HFFc6 (cell line): ENCODE results near the gene PIMREG. TPM values are rescaled to one million over a fixed set of nuclear protein-coding genes. Genes with fewer than 3 reads are reported as not detected.

Source experiments
- DNase-seq: peaks from one replicate; pipeline ENCODE4 v3.0.0-alpha.2; 2018
- H3K27ac Mint-ChIP-seq: 2 replicates; pipeline ENCODE4 v1.8.0; 2020; ENCODE audit warnings: mild to moderate bottlenecking, mixed read lengths
- H3K27me3 Mint-ChIP-seq: 2 replicates; pipeline ENCODE4 v1.8.0; 2021; ENCODE audit warnings: mild to moderate bottlenecking, moderate library complexity, mixed read lengths; ENCODE audit not compliant: insufficient read depth
- H3K36me3 Mint-ChIP-seq: 2 replicates; pipeline ENCODE4 v1.8.0; 2021; ENCODE audit warnings: low read depth, mixed read lengths
- H3K4me1 Mint-ChIP-seq: 2 replicates; pipeline ENCODE4 v1.8.0; 2020; ENCODE audit warnings: low read depth, mixed read lengths
- H3K4me3 Mint-ChIP-seq: 2 replicates; pipeline ENCODE4 v1.8.0; 2020; ENCODE audit warnings: mild to moderate bottlenecking, moderate library complexity, mixed read lengths
- H3K9me3 Mint-ChIP-seq: 2 replicates; pipeline ENCODE4 v1.8.0; 2020; ENCODE audit warnings: mild to moderate bottlenecking, mixed read lengths
- total RNA-seq, 6 experiments: library from RNA; stranded (reverse); fragmentation: NEBNext Ultra II Directional; extraction: Animal tissue kit (Norgen Biotek cat#: 25700); gene quantifications; 2 replicates in 1 of 6; 3 replicates in 5 of 6; pipeline ENCODE4 v1.2.3, GENCODE V29; 2021
- TF ChIP-seq, protein P1 (sequence below): fragments of 200-600 bp; sonication (generic); IDR thresholded peaks from 2 replicates; pipeline ENCODE4 v1.5.0; 2021; ENCODE audit warnings: antibody characterized with exemption, mild to moderate bottlenecking

Gene PIMREG
- total RNA-seq, 6 experiments from 2014 or later = 17.0 to 42.5 (median 38.7) TPM

DNA sequence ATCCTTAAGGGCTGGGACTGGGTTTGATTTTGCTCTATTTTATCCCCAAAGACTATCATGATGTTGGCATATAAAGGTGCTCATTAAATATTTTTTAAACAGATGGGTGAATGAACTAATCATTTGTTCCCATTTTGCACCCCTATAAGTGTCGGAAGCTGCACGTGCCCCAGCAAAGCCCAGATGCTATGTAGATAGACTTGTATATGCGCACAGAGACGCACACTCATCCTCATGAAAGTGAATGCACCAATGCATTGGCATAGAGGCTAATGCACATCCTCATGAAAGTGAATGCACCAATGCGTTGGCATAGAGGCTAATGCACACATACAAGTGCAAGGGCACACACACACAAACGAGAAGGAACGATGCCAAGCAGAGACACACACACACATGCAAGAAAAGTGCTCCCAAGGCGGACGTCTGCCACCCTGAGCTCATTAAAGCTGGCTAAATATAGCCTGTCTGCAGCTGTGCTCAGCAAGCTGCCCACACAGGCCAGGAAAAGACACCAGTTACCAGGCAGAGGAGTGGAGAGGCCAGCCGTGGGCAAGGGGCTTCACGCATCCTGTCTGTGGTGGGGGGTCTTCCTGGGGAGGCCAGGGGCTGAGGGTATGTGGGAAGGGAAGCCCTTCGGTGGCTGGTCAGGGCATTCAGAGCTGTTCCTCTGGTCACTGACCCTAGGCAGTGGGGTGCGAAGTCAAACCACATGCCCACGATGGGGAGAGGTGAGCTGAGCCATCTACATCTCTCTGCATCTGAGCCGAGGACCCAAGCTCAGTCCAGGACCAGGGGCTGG lies 52.6 kb downstream of the PIMREG start:
- peaks cover 36% of the 10 kb centered on the region for H3K27me3 Mint-ChIP-seq
- TF ChIP-seq, protein P1, sequence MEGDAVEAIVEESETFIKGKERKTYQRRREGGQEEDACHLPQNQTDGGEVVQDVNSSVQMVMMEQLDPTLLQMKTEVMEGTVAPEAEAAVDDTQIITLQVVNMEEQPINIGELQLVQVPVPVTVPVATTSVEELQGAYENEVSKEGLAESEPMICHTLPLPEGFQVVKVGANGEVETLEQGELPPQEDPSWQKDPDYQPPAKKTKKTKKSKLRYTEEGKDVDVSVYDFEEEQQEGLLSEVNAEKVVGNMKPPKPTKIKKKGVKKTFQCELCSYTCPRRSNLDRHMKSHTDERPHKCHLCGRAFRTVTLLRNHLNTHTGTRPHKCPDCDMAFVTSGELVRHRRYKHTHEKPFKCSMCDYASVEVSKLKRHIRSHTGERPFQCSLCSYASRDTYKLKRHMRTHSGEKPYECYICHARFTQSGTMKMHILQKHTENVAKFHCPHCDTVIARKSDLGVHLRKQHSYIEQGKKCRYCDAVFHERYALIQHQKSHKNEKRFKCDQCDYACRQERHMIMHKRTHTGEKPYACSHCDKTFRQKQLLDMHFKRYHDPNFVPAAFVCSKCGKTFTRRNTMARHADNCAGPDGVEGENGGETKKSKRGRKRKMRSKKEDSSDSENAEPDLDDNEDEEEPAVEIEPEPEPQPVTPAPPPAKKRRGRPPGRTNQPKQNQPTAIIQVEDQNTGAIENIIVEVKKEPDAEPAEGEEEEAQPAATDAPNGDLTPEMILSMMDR = no peak

DNA sequence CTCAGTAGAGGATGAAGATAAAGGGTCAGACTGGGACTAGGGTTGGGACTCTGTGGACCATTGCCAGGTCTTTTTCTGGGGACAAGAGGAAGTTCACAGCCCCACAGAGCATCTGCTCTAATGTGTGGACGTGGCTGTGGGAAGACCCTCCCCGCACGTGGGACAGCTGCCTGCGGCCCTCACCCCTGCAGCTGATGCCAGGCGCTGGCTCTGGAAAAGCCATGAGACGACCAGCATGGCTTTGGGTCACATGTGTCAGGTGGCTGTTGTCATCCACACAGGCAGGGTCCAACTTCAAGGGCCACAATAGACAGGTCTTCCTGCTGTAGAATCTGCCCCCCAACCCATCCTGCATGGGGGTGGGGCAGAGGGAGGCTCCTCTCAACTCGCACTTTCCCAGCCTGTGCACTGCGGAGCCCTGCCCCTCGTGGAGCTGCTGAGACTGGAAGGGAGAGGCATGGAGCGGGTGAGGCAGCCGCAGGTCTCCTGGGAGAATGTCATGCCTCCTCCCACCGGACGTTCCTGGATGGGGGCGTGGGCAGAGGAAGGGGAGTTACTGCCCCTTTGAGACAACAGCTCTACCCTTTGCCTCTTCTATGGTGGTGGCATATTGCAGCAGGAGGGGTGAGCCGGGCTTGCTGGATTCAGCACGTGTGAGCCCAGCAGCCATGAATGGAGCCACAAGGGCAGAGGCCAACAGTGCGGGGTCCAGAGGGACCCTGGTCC lies 53.4 kb downstream of the PIMREG start:
- peaks cover 39% of the 10 kb centered on the region for H3K27me3 Mint-ChIP-seq
- H3K4me1 Mint-ChIP-seq = peaks cover 11% of the 10 kb centered on the region; the same call in 1 of the 2 replicates
- no peak overlapping the region for H3K4me3 Mint-ChIP-seq
- TF ChIP-seq, protein P1 = no peak
- no peak overlapping the region for H3K27ac Mint-ChIP-seq
- no peaks in the 10 kb centered on the region for H3K36me3 Mint-ChIP-seq
- no peak for DNase-seq
- no peaks in the 10 kb centered on the region for H3K9me3 Mint-ChIP-seq

More for the DNA sequence above, 52.6 kb downstream of the PIMREG start:
- Mint-ChIP-seq H3K9me3 (no peaks in the 10 kb centered on the region), H3K36me3 (no peaks in the 10 kb centered on the region), H3K4me1 (peaks cover 11% of the 10 kb centered on the region; the same call in 1 of the 2 replicates), H3K27ac (no peak overlapping the region), H3K4me3 (no peak overlapping the region)
- no peak for DNase-seq

DNA sequence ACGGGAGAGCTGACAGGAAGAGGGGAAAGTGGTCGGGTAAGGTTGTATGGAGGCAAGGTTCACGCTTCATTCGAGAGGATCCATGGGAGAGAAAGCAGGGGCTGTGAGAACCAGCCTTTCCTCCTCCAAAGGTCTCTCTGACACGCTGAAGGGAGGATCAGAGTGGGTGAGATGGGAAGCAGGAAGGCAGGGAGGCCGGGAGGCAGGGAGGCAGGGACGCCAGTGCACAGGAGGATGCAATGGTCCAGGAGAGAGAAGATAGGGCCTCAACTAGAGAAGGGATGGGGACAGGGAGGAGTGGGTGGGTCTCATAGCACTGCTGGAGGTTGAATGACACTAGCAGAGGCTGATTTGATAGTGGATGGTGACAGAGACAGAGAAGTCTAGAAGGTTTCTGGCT lies 54.1 kb downstream of the PIMREG start:
- Mint-ChIP-seq H3K27me3 (peaks cover 37% of the 10 kb centered on the region), H3K4me1 (peaks cover 11% of the 10 kb centered on the region; the same call in 1 of the 2 replicates), H3K4me3 (no peak overlapping the region), H3K27ac (no peak overlapping the region), H3K9me3 (no peaks in the 10 kb centered on the region), H3K36me3 (no peaks in the 10 kb centered on the region)
- TF ChIP-seq, protein P1 = no peak
- DNase-seq = no peak

DNA sequence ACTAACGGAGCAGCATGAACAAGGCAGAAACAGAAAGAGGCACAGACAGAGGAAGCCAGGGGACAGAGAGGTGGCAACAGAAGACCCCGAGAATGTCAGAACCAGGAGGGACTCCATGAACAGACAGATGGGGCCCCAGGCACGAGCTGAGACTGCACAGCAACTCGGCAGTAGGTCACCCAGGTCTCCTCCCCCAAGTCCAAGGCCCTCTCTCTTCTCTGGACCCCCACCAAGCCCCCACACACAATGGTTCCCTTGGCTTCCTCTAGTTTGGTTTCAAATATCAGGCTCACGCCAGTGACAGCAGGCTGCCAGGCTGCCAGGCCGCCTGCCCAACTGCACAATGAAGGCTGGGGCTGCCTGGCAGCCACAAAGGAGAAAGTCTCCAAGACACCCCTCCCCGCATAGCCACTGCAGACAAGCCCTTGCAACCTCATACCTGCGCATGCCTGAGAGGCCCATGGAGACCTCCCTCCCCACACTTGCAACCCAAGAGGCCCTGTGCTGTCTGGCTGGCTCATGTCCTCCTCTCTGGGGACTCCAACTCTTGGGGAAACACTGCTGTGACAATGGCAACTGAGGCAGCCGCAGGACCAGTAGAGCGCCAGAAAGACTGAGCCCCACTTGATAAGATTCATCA lies 54.8 kb downstream of the PIMREG start:
- Mint-ChIP-seq H3K4me1 (peaks cover 11% of the 10 kb centered on the region; the same call in 1 of the 2 replicates), H3K4me3 (no peak overlapping the region), H3K27me3 (peaks cover 37% of the 10 kb centered on the region), H3K36me3 (no peaks in the 10 kb centered on the region), H3K9me3 (no peaks in the 10 kb centered on the region), H3K27ac (no peak overlapping the region)
- TF ChIP-seq, protein P1 = no peak
- DNase-seq = no peak

Other genes with a start within 250 kb of the PIMREG start
- not detected for gene AIPL1, start 9.3 kb upstream of the PIMREG start, total RNA-seq
- gene PITPNM3, start 112.1 kb downstream of the PIMREG start, total RNA-seq = 1 to 10 TPM in 4 of 6 experiments, under 1 TPM in 2; 0.94 to 1.1 (median 1.0) TPM
- gene KIAA0753, start 196.3 kb downstream of the PIMREG start, total RNA-seq = 10 to 100 TPM; 15.1 to 17.8 (median 16.4) TPM
- gene TXNDC17, start 196.6 kb downstream of the PIMREG start, total RNA-seq = 100 to 1,000 TPM; 115 to 154 (median 139) TPM
- gene MED31, start 207.2 kb downstream of the PIMREG start, total RNA-seq = 10 to 100 TPM; 19.5 to 23.9 (median 20.0) TPM
- 1 to 10 TPM; 1.0 to 1.7 (median 1.3) TPM for gene C17orf100, start 207.3 kb downstream of the PIMREG start, total RNA-seq